GM19372 (cell line): ENCODE results near the gene PASK.

Experiments
- ATAC-seq: cut with Tn5 transposase; IDR thresholded peaks from one replicate; pipeline ENCODE4 v1.9.1; 2021; ENCODE audit warnings: mild to moderate bottlenecking, low read depth, moderate library complexity; ENCODE audit not compliant: unreplicated experiment

The PASK gene

DNA sequence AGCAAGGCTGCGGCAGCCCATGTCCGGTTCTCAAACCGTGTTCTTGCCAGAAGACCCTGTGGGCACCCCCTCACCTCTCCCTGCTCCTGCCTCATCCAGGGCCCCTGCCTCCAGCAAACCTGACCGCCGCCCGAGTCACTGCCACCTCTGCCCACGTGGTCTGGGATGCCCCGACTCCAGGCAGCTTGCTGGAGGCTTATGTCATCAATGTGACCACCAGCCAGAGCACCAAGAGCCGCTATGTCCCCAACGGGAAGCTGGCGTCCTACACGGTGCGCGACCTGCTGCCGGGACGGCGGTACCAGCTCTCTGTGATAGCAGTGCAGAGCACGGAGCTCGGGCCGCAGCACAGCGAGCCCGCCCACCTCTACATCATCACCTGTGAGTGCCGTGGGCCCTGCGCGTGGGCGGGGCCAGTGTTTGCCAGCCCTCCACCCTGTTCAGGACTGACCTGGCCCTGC, 79.4 kb downstream of the PASK start:
- ATAC-seq, result no peak

DNA sequence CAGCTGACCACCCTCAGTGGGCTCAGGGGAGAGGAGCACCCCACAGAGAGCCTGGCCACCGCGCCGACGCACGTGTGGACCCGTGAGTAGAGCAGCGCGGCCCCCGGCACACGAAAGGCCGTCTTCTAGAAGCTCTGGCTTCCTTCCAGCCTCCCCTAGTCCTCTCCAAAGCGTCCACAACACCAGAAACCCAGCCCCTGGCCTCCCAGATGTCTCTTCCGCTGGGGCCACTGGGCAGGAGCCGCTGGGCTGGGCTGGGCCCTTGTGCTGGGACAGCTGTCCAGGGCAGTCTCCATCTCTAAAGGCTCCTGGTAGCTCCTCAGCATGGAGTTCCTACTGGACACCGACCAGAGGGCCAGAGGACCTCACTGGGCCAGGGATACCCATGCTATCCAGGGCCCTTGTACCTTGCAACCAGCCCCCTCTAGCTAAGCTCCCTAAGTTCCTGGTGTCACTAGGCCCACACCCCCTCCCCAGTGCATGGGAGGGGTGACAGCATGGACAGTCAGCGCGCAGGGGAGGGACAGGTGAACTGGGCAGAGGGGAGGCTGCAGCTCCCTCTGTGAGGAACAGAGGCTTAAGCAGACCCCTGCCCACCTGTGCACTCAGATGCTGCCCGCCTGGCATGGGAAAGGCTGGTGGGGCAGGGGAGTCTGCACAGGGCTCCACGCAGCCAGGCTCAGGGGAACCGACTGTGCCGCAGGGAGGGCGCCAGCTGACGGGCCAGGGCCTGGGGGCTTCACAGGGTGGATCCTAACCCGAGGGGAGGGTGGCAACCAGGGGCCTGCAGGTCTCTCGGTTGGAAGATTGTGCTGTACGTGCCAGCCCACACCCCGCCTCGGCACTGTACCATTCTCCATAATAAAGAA, 80.1 kb downstream of the PASK start:
- no peak for ATAC-seq

DNA sequence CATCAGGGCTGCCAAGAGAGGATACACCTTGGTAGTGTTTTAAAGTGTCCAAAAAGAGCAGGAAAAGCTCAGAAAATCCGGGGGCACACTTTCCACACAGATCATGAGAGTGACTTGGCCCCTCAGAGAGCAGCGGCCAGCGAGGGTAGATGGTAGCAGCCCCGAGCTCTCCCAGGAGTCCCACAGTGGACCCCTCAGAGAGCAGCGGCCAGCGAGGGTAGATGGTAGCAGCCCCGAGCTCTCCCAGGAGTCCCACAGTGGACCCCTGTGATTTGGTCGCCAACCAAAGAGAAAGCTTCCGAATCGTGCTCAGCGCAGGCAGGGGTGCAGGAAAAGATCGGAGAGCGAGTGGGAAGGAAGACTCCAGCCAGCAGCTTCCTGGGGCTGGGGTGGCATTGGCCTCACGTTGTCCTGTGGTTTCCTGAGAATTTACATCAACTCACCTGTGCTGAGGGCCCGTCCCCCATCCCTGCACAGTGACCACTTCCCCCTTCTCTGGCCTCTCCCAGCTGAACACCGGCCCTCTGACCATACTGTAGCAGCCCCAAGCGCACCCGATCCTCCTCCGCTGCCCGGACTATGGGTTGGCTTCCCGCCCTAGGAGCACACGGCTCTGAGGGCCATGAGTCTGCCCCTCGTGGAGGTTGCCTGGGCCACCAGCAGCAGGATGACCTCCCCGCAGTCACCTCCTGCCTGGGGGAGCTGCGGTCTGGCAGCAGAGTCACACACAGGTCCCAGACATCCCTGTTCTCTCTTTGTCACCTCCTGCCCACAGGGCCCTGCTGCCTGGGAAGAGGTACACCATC, 80.9 kb downstream of the PASK start:
- no peak for ATAC-seq

DNA sequence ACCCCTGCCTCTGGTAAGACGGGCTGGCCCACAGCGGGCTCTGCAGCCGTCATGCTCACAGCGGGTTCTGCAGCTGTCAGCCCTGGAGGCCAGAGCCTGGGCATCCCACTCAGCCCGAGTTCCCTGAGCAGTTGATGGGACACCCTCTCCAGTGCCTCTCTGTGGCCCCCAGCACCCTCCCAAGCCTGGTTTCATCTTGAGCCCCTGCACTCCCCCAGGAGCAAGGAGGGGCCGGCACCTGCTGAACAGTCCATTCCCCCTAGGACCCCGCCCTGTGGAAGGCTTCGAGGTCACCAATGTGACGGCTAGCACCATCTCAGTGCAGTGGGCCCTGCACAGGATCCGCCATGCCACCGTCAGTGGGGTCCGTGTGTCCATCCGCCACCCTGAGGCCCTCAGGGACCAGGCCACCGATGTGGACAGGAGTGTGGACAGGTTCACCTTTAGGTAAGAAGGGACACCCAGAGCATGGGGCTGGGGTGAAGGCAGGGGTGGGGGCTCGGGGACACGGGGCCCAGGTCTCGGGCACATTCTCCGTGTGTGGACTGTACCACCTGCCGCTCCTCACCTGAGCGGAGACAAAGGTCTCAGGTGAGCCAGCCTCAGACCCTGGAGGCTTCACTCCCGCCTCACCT, 81.7 kb downstream of the PASK start:
- ATAC-seq, result no peak

DNA sequence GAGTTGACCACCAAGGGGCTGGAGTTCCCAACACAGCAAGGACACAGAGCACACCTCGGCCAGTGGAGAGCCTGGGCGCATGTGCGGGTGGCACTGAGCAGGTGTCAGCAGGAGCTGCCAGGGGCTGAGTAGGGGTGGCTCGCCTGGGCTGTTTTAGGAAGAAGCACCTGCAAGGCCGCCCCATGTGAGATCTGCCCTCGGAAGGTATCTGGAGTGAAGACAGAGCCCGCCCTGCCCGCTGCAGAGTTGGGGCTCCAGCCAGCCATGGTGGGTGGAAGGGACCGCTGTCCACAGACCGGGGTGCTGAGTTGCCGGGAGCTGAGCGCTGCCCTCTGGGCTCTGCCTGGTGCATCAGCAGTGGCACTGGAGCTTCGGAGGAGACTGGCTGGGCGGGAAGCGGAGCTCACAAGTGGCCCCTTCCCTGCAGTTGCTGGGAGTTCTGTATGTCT, 82.4 kb downstream of the PASK start:
- no peak for ATAC-seq

DNA sequence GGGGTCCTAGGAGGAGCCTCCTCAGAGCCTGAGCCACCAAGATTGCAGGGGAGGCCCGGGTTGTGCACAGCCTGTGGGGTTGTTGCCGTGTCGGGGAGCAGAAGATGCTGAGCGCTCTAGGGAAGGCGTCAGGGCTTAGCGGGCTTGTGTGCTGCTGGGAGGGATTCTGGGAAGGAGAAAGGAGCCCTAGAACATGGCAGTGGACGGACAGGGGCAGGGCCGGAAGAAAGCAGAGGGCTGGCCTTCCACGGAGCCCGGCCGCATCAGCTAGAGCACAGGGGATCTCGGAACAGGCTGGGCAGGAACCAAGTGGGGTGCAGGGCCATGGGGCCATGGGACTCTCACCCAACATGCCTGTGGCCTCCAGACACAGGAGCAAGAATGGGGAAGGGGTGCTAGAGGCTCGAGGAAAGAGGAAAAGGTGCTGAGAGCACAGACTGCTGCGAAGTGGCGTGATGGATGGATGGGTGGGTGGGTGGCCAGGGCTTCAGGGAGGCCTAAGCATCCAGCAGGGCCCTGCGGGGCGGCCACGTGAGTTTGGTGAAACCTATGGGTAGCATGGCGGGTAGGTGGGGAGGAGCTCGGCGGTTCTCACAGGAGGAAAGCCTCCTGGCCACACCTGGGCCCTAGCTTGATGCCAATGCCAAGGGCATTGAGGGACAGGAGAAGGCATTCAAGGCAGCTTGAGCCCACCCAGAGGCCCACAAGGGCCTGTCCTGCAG, 82.9 kb downstream of the PASK start:
- no peak for ATAC-seq

DNA sequence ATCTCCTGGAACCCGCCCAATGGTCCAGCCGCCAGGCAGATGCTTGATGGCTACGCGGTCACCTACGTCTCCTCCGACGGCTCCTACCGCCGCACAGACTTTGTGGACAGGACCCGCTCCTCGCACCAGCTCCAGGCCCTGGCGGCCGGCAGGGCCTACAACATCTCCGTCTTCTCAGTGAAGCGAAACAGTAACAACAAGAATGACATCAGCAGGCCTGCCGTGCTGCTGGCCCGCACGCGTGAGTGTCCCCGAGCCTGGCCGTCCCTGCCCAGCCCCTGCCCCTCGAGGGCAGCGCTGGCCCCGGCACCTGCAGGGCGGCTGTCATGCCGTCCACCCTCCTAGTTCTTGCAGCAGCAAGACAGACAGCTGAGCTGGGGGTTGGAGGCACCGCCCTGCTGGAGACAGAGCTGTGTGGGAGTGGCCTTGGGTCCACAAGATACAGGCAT, 83.9 kb downstream of the PASK start:
- ATAC-seq, result no peak

DNA sequence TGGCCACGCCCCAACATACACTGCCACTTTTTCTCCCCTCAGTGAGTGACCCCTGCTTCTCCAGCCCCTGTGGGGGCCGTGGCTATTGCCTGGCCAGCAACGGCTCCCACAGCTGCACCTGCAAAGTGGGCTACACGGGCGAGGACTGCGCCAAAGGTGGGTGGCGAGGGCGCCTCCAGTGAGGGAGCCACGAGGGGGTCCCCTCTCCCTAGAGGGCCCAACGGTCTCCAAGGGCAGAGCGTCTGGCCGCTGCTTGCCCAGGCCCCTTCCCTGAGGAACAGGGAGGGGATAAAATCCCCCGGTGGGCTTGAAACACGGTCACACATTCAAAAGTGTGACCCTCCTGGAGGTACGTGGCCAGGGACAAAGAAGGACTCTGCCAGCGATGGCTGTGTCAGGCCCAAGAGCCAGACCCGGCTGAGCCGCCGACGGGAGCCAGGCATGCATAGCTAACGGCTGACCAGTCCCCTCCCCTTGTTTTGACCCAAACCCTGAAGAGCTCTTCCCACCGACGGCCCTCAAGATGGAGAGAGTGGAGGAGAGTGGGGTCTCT, 84.4 kb downstream of the PASK start:
- no peak for ATAC-seq

DNA sequence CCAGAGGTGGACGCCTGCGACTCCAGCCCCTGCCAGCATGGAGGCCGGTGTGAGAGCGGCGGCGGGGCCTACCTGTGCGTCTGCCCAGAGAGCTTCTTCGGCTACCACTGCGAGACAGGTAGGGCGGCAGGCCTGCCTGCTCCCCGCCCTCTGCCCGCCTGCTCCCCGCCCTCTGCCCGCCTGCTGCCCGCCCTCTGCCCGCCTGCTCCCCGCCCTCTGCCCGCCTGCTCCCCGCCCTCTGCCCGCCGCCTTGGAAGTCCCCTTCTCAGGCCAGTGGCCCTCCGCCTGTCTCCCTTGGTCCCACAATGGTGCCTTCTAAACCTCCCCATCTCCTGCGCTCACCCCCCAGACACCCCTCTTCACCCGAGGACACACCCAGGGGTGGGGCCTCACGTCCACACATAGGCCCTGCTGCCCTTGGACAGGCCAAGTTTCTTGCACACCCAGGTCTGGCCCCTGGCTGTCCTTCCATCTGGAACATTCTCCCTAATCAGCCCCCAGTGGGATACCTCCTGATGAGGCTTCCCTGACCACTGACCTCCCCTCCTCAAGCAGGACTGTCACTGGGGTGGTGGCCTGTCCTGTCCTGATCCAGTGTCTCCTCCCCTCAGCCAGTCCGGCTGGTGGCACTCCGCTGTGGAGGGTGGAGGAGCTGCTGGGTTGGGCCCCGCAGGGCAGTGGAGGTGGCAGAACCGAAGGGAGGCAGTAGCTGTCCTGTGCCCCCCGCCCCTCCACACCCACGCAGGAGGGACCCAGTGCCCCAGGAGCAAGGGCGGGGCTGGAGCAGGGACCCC, 85.1 kb downstream of the PASK start:
- ATAC-seq, result no peak

DNA sequence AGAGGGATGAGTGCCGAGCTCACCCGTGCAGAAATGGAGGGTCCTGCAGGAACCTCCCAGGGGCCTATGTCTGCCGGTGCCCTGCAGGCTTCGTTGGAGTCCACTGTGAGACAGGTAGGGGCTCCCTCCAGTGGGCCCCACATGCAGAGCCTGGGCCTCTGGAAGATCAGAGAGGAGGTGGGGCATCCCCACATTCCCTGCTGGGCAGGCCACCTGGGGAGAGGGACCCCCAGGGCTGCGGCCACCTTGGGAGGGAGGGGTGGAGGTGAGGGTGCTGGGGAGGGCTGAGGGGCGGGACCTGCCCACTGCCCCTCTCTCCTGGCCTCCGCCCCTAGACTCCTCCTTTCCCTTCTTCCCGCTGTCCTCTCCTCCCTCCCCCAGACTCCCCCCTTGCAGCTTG, 85.7 kb downstream of the PASK start:
- ATAC-seq, result no peak

DNA sequence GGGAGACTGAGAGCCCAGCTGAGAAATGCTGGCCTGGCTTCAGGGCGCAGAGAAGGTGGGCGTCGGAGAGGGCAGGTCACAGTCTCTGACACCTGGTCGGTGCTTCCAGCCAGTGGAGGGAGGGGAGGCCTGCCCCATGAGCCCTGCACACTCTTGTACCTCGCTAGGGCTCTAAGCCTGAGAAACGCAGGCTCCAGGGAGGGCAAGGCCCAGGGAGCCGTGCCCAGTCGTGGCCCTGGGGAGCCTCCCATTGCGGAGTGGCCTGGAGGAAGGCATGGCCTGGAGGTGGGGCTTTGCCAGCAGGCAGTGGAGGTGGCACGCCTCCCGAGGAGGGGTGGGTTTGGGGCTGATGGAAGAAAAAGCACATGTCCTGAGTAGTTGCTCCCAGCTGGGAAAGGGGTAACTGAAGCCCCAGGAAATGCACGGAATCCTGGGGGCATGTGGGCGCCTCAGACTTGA, 86.2 kb downstream of the PASK start:
- ATAC-seq, result no peak

DNA sequence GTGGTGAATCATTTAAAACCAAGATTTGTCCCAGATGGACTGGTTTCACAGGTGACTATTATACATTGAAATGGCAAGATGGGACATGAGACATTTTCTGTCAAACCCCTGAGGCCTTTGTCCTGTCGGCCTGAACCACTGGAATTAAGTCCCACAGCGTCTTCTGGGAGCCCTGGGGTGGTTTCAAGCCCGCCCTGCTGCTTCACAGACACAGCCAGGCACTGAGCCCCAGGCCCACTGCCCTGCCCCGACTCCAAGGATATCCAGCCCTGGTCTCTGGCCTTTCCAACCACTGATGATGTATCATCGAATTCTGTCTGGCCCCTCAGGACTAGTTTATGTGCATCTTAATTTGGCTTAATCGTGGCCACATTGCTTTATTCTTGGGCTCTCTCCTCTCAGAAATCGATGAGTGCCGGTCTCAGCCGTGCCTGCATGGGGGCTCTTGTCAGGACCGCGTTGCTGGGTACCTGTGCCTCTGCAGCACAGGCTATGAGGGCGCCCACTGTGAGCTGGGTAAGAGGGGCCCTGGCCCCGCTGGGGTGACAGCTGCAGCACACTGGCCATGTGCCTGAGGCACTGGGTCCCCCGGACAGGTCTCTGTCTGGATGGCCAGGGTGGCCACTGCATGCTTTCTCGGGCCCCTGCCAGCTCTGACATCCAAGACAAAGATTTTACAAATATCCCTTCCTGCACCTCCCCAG, 86.7 kb downstream of the PASK start:
- ATAC-seq, result no peak

DNA sequence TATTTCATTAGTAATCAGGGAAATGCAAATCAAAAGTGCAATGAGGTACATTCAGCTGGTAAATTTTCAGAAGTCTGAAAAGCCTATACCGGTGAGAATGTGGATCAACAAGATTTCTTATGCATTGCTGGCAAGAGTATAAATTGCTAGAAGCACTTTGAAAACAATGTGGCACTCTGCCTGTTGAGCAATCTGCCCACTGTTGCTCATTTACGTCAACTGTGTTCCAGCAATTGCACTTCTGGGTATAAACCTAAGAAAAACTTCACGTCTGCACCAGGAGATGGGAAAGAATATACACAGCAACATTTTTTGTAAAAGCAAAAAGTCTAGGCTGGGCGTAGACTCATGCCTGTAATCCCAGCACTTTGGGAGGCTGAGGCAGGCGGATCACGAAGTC, 88.0 kb downstream of the PASK start:
- no peak for ATAC-seq
